MCF 10A (cell line): ENCODE results near the gene CDK5RAP3. TPM values are rescaled to one million over a fixed set of nuclear protein-coding genes. Genes with fewer than 3 reads are reported as not detected.

Source experiments
- BruUV-seq: library from RNA; stranded (reverse); fragments of 400-500 nt; replicated peaks from 2 replicates; lab custom pipeline; 2021; lab: Mats Ljungman, UMichigan
- CTCF ChIA-PET: fragments of 300-600 bp; sonication (Branson Sonifier 250); formaldehyde crosslinking; extraction: SDS; loops from one replicate; lab custom pipeline; 2021; ENCODE audit warnings: antibody characterized with exemption, inconsistent platforms; lab: Yijun Ruan, JAX
- POLR2A ChIA-PET: fragments of 300-600, 350-650 bp; sonication (Branson Sonifier 250); formaldehyde crosslinking; extraction: SDS; loops from one replicate; lab custom pipeline; 2020; ENCODE audit warnings: antibody characterized with exemption, inconsistent platforms; lab: Yijun Ruan, JAX
- DNase-seq: peaks from one replicate; pipeline ENCODE4 v3.0.0-alpha.2; 2018; ENCODE audit not compliant: unreplicated experiment
- H3K27ac Mint-ChIP-seq: one replicate; pipeline ENCODE4 v1.8.0; 2022; ENCODE audit warnings: mild to moderate bottlenecking, low read depth, mixed read lengths; ENCODE audit not compliant: unreplicated experiment
- H3K27me3 Mint-ChIP-seq: one replicate; pipeline ENCODE4 v1.8.0; 2022; ENCODE audit warnings: mixed read lengths; ENCODE audit not compliant: insufficient read depth, unreplicated experiment
- H3K36me3 Mint-ChIP-seq: one replicate; pipeline ENCODE4 v1.8.0; 2022; ENCODE audit warnings: mild to moderate bottlenecking, moderate library complexity, mixed read lengths; ENCODE audit not compliant: insufficient read depth, unreplicated experiment
- H3K4me1 Mint-ChIP-seq: one replicate; pipeline ENCODE4 v1.8.0; 2022; ENCODE audit warnings: mixed read lengths; ENCODE audit not compliant: insufficient read depth, unreplicated experiment
- H3K4me3 Mint-ChIP-seq: one replicate; pipeline ENCODE4 v1.8.0; 2022; ENCODE audit warnings: mild to moderate bottlenecking, moderate library complexity, mixed read lengths; ENCODE audit not compliant: unreplicated experiment
- H3K9me3 Mint-ChIP-seq: one replicate; pipeline ENCODE4 v1.8.0; 2022; ENCODE audit warnings: mixed read lengths; ENCODE audit not compliant: unreplicated experiment
- intact Hi-C: fragments of 100-400 bp; cut with micrococcal nuclease; formaldehyde crosslinking; loops from 2 replicates; pipeline ENCODE4 v1.14.1; 2022
- total RNA-seq: library from RNA; stranded (reverse); gene quantifications from 2 replicates; pipeline ENCODE4 v1.2.3, GENCODE V29; 2022
- TF ChIP-seq, protein P1 (sequence below): fragments of 200-600 bp; IDR thresholded peaks from one replicate; pipeline ENCODE4 v1.8.0; 2022; ENCODE audit warnings: antibody characterized with exemption, mild to moderate bottlenecking; ENCODE audit not compliant: unreplicated experiment

Gene CDK5RAP3
- total RNA-seq, 1 experiment from 2014 or later, result 132 TPM

DNA sequence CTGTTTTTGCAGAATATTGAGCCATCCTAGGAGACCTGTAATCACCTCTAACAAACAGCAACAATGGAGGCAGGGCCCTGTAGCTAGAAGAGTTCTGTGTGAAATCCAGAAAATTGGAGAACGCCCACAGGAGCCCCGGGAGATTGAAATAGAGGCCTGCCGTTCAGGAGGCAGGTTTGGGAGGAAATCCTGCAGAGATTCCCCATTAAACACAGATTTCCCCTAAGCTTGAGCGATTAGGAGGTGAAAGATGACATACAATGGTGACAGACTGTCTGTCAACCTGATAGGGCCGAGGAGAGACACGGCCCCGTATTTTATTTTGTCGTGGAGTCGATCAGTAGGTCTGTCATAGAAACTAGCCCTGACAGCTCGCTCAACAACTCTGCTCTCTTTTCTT, 18.2 kb downstream of the CDK5RAP3 start:
- Mint-ChIP-seq H3K9me3 (no peaks in the 10 kb centered on the region), H3K27ac (no peak overlapping the region), H3K36me3 (peaks cover 8% of the 10 kb centered on the region), H3K27me3 (no peaks in the 10 kb centered on the region), H3K4me1 (no peaks in the 10 kb centered on the region), H3K4me3 (no peak overlapping the region)
- no peak for DNase-seq
- TF ChIP-seq, protein P1, sequence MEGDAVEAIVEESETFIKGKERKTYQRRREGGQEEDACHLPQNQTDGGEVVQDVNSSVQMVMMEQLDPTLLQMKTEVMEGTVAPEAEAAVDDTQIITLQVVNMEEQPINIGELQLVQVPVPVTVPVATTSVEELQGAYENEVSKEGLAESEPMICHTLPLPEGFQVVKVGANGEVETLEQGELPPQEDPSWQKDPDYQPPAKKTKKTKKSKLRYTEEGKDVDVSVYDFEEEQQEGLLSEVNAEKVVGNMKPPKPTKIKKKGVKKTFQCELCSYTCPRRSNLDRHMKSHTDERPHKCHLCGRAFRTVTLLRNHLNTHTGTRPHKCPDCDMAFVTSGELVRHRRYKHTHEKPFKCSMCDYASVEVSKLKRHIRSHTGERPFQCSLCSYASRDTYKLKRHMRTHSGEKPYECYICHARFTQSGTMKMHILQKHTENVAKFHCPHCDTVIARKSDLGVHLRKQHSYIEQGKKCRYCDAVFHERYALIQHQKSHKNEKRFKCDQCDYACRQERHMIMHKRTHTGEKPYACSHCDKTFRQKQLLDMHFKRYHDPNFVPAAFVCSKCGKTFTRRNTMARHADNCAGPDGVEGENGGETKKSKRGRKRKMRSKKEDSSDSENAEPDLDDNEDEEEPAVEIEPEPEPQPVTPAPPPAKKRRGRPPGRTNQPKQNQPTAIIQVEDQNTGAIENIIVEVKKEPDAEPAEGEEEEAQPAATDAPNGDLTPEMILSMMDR, result no peak
- ChIA-PET POLR2A (interaction anchor here (1.0 to 1.6 kb wide), 2 partner anchors 12 to 42 kb away, joined by 3 read pairs; no protein-coding TSS in a partner anchor), CTCF (interaction anchor here (0.5 to 3.3 kb wide), 3 partner anchors 11 to 40 kb away, joined by 4 to 12 read pairs (median 7); no protein-coding TSS in a partner anchor)
- intact Hi-C loops, result no loop called here
- BruUV-seq, result no TSS peak

DNA sequence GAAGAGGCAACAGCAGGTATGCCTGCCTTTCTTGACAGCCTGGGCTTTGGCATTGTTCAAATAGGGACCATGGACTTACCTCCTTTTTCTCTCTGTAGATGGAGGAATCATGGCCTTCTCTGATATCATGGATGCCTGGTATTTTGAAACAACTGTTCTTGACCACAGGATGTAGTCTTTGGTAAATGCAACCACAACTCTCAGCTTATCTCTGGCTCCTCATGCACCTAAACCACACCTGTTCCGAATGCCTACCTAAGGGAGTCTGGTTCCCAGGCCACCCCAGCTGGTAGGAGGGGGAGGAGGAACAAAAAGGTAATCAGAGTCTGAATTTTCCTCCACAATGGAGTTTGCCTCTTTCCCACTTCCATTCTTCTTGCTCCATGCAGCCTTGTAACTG, 18.8 kb downstream of the CDK5RAP3 start:
- intact Hi-C loops, result no loop called here
- POLR2A ChIA-PET, result interaction anchor here (1.6 kb wide), 1 partner anchor 42 kb away, joined by 3 read pairs; no protein-coding TSS in a partner anchor
- H3K36me3 Mint-ChIP-seq, result peaks cover 8% of the 10 kb centered on the region
- no peaks in the 10 kb centered on the region for H3K9me3 Mint-ChIP-seq
- H3K4me3 Mint-ChIP-seq, result no peak overlapping the region
- no peak overlapping the region for H3K27ac Mint-ChIP-seq
- H3K4me1 Mint-ChIP-seq, result no peaks in the 10 kb centered on the region
- no TSS peak for BruUV-seq
- TF ChIP-seq, protein P1, result no peak
- CTCF ChIA-PET, result interaction anchor here (0.5 to 3.3 kb wide), 3 partner anchors 11 to 40 kb away, joined by 4 to 12 read pairs (median 7); no protein-coding TSS in a partner anchor
- no peaks in the 10 kb centered on the region for H3K27me3 Mint-ChIP-seq
- DNase-seq, result no peak

GRCh38 chr17:47990962-47991731, 20.2 kb downstream of the CDK5RAP3 start:
- Mint-ChIP-seq H3K36me3 (no peaks in the 10 kb centered on the region), H3K4me3 (no peak overlapping the region), H3K27me3 (no peaks in the 10 kb centered on the region), H3K4me1 (no peaks in the 10 kb centered on the region), H3K27ac (no peak overlapping the region), H3K9me3 (no peaks in the 10 kb centered on the region)
- intact Hi-C loops, result no loop called here
- ChIA-PET CTCF (interaction anchor here (0.7 to 3.3 kb wide), 2 partner anchors 13 to 144 kb away, joined by 3 to 12 read pairs; no protein-coding TSS in a partner anchor), POLR2A (interaction anchor here (0.6 kb wide), 1 partner anchor 33 kb away, joined by 3 read pairs; no protein-coding TSS in a partner anchor)
- no peak for DNase-seq
- TF ChIP-seq, protein P1, result no peak
- BruUV-seq, result no TSS peak

- H3K27ac Mint-ChIP-seq, result no peak overlapping the region
- ChIA-PET POLR2A (interaction anchor here (0.7 kb wide), 1 partner anchor 9 kb away, joined by 3 read pairs; no protein-coding TSS in a partner anchor), CTCF (interaction anchor here (0.7 to 1.9 kb wide), 4 partner anchors 13 to 143 kb away, joined by 3 to 9 read pairs (median 3); no protein-coding TSS in a partner anchor)
- no peaks in the 10 kb centered on the region for H3K36me3 Mint-ChIP-seq
- no peak for DNase-seq
- BruUV-seq, result no TSS peak
- intact Hi-C loops, result no loop called here
- H3K4me3 Mint-ChIP-seq, result no peak overlapping the region
- no peaks in the 10 kb centered on the region for H3K9me3 Mint-ChIP-seq
- no peaks in the 10 kb centered on the region for H3K4me1 Mint-ChIP-seq
- no peaks in the 10 kb centered on the region for H3K27me3 Mint-ChIP-seq
- TF ChIP-seq, protein P1, result no peak
Observed at GRCh38 chr17:47992216-47992615, 21.3 kb downstream of the CDK5RAP3 start.
